Measurements from ENCODE around the gene SF3B4.
"Not testable (repeated sequence)": the region's sequence is repeated elsewhere in the genome, so short reads cannot be mapped to it uniquely, and the experiment has no call there.

Gene SF3B4

GRCh38 chr1:149963358-149963757 is 35.8 kb upstream of the SF3B4 start:
- no peak overlapping the region for H3K9ac ChIP-seq (ENCODE audit: insufficient read length, low read depth)
- H3K36me3 ChIP-seq (ENCODE audit: insufficient read depth, insufficient read length, low read length), result peaks cover 67% of the 10 kb centered on the region
- TF ChIP-seq SUZ12 (IDR thresholded peaks at IDR 0.05; ENCODE audit: extremely low read depth, insufficient read depth, insufficient read length) (no peak), YY1 (IDR thresholded peaks at IDR 0.05; ENCODE audit: insufficient read depth, insufficient read length) (no peak), ZNF274 (IDR thresholded peaks at IDR 0.05; ENCODE audit: low read depth, low read length) (no peak)
- H3K4me1 ChIP-seq (ENCODE audit: insufficient read depth, insufficient read length), result no peaks in the 10 kb centered on the region
- no peak for DNase-seq (ENCODE audit: low read depth, low spot score)
- H3K9me3 ChIP-seq (ENCODE audit: insufficient read depth, low read length), result peaks cover 18% of the 10 kb centered on the region
- no peaks in the 10 kb centered on the region for H3K27me3 ChIP-seq (ENCODE audit: insufficient read depth, insufficient read length)
- H3K4me3 ChIP-seq (ENCODE audit: insufficient read length, low read depth), result no peak overlapping the region

GRCh38 chr1:149962736-149963135 is 35.1 kb upstream of the SF3B4 start:
- no peak overlapping the region for H3K9ac ChIP-seq (ENCODE audit: insufficient read length, low read depth)
- no peaks in the 10 kb centered on the region for H3K4me1 ChIP-seq (ENCODE audit: insufficient read depth, insufficient read length)
- peaks cover 24% of the 10 kb centered on the region for H3K9me3 ChIP-seq (ENCODE audit: insufficient read depth, low read length)
- peaks cover 73% of the 10 kb centered on the region for H3K36me3 ChIP-seq (ENCODE audit: insufficient read depth, insufficient read length, low read length)
- no peak for DNase-seq (ENCODE audit: low read depth, low spot score)
- TF ChIP-seq SUZ12 (IDR thresholded peaks at IDR 0.05; ENCODE audit: extremely low read depth, insufficient read depth, insufficient read length), result no peak
- no peak for TF ChIP-seq ZNF274 (IDR thresholded peaks at IDR 0.05; ENCODE audit: low read depth, low read length)
- no peak for TF ChIP-seq YY1 (IDR thresholded peaks at IDR 0.05; ENCODE audit: insufficient read depth, insufficient read length)
- H3K4me3 ChIP-seq (ENCODE audit: insufficient read length, low read depth), result no peak overlapping the region
- H3K27me3 ChIP-seq (ENCODE audit: insufficient read depth, insufficient read length), result no peaks in the 10 kb centered on the region

- TF ChIP-seq YY1 (IDR thresholded peaks at IDR 0.05; ENCODE audit: insufficient read depth, insufficient read length) (no peak), SUZ12 (IDR thresholded peaks at IDR 0.05; ENCODE audit: extremely low read depth, insufficient read depth, insufficient read length) (no peak), ZNF274 (IDR thresholded peaks at IDR 0.05; ENCODE audit: low read depth, low read length) (no peak)
- Histone ChIP-seq H3K4me1 (ENCODE audit: insufficient read depth, insufficient read length) (no peaks in the 10 kb centered on the region), H3K9ac (ENCODE audit: insufficient read length, low read depth) (no peak overlapping the region), H3K36me3 (ENCODE audit: insufficient read depth, insufficient read length, low read length) (peaks cover 77% of the 10 kb centered on the region), H3K9me3 (ENCODE audit: insufficient read depth, low read length) (peaks cover 28% of the 10 kb centered on the region), H3K27me3 (ENCODE audit: insufficient read depth, insufficient read length) (no peaks in the 10 kb centered on the region), H3K4me3 (ENCODE audit: insufficient read length, low read depth) (no peak overlapping the region)
- DNase-seq (ENCODE audit: low read depth, low spot score), result peak; percentile 57
Measured at GRCh38 chr1:149962039-149962647, 34.5 kb upstream of the SF3B4 start.

GRCh38 chr1:149957548-149957947 is 29.9 kb upstream of the SF3B4 start:
- H3K9ac ChIP-seq (ENCODE audit: insufficient read length, low read depth); H3K27me3 ChIP-seq (ENCODE audit: insufficient read depth, insufficient read length); DNase-seq (ENCODE audit: low read depth, low spot score); H3K4me3 ChIP-seq (ENCODE audit: insufficient read length, low read depth); H3K4me1 ChIP-seq (ENCODE audit: insufficient read depth, insufficient read length): not testable (repeated sequence)
- peaks cover 49% of the 10 kb centered on the region for H3K36me3 ChIP-seq (ENCODE audit: insufficient read depth, insufficient read length, low read length)
- peaks cover 28% of the 10 kb centered on the region for H3K9me3 ChIP-seq (ENCODE audit: insufficient read depth, low read length)

- Histone ChIP-seq H3K9ac (ENCODE audit: insufficient read length, low read depth) (no peak overlapping the region), H3K9me3 (ENCODE audit: insufficient read depth, low read length) (no peaks in the 10 kb centered on the region), H3K36me3 (ENCODE audit: insufficient read depth, insufficient read length, low read length) (peaks cover 49% of the 10 kb centered on the region), H3K4me1 (ENCODE audit: insufficient read depth, insufficient read length) (no peaks in the 10 kb centered on the region), H3K27me3 (ENCODE audit: insufficient read depth, insufficient read length) (no peaks in the 10 kb centered on the region), H3K4me3 (ENCODE audit: insufficient read length, low read depth) (no peak overlapping the region)
- TF ChIP-seq YY1 (IDR thresholded peaks at IDR 0.05; ENCODE audit: insufficient read depth, insufficient read length) (no peak), SUZ12 (IDR thresholded peaks at IDR 0.05; ENCODE audit: extremely low read depth, insufficient read depth, insufficient read length) (no peak), ZNF274 (IDR thresholded peaks at IDR 0.05; ENCODE audit: low read depth, low read length) (no peak)
- no peak for DNase-seq (ENCODE audit: low read depth, low spot score)
Measured at GRCh38 chr1:149949911-149950310, 22.3 kb upstream of the SF3B4 start.

GRCh38 chr1:149945206-149945605 is 17.6 kb upstream of the SF3B4 start:
- Histone ChIP-seq H3K9me3 (ENCODE audit: insufficient read depth, low read length) (no peaks in the 10 kb centered on the region), H3K4me1 (ENCODE audit: insufficient read depth, insufficient read length) (no peaks in the 10 kb centered on the region), H3K4me3 (ENCODE audit: insufficient read length, low read depth) (no peak overlapping the region), H3K9ac (ENCODE audit: insufficient read length, low read depth) (no peak overlapping the region), H3K36me3 (ENCODE audit: insufficient read depth, insufficient read length, low read length) (peaks cover 66% of the 10 kb centered on the region), H3K27me3 (ENCODE audit: insufficient read depth, insufficient read length) (no peaks in the 10 kb centered on the region)
- no peak for TF ChIP-seq SUZ12 (IDR thresholded peaks at IDR 0.05; ENCODE audit: extremely low read depth, insufficient read depth, insufficient read length)
- no peak for TF ChIP-seq YY1 (IDR thresholded peaks at IDR 0.05; ENCODE audit: insufficient read depth, insufficient read length)
- TF ChIP-seq ZNF274 (IDR thresholded peaks at IDR 0.05; ENCODE audit: low read depth, low read length), result no peak
- DNase-seq (ENCODE audit: low read depth, low spot score), result no peak

GRCh38 chr1:149942885-149943284 is 15.3 kb upstream of the SF3B4 start:
- no peak for TF ChIP-seq YY1 (IDR thresholded peaks at IDR 0.05; ENCODE audit: insufficient read depth, insufficient read length)
- TF ChIP-seq ZNF274 (IDR thresholded peaks at IDR 0.05; ENCODE audit: low read depth, low read length), result no peak
- TF ChIP-seq SUZ12 (IDR thresholded peaks at IDR 0.05; ENCODE audit: extremely low read depth, insufficient read depth, insufficient read length), result no peak
- peaks cover 2% of the 10 kb centered on the region for H3K4me1 ChIP-seq (ENCODE audit: insufficient read depth, insufficient read length)
- DNase-seq (ENCODE audit: low read depth, low spot score), result no peak

More at GRCh38 chr1:149942885-149943284, 15.3 kb upstream of the SF3B4 start:
- Histone ChIP-seq H3K4me3 (ENCODE audit: insufficient read length, low read depth) (no peak overlapping the region), H3K9me3 (ENCODE audit: insufficient read depth, low read length) (no peaks in the 10 kb centered on the region), H3K9ac (ENCODE audit: insufficient read length, low read depth) (no peak overlapping the region), H3K36me3 (ENCODE audit: insufficient read depth, insufficient read length, low read length) (peaks cover 43% of the 10 kb centered on the region), H3K27me3 (ENCODE audit: insufficient read depth, insufficient read length) (no peaks in the 10 kb centered on the region)
